ENCODE measurements around the gene OLFML1. TPM values are rescaled to one million over a fixed set of nuclear protein-coding genes. Genes with fewer than 3 reads are reported as not detected.

The OLFML1 gene
- total and polyA plus RNA-seq, 11 donors, result 1.7 to 17.9 (median 4.0) TPM

DNA sequence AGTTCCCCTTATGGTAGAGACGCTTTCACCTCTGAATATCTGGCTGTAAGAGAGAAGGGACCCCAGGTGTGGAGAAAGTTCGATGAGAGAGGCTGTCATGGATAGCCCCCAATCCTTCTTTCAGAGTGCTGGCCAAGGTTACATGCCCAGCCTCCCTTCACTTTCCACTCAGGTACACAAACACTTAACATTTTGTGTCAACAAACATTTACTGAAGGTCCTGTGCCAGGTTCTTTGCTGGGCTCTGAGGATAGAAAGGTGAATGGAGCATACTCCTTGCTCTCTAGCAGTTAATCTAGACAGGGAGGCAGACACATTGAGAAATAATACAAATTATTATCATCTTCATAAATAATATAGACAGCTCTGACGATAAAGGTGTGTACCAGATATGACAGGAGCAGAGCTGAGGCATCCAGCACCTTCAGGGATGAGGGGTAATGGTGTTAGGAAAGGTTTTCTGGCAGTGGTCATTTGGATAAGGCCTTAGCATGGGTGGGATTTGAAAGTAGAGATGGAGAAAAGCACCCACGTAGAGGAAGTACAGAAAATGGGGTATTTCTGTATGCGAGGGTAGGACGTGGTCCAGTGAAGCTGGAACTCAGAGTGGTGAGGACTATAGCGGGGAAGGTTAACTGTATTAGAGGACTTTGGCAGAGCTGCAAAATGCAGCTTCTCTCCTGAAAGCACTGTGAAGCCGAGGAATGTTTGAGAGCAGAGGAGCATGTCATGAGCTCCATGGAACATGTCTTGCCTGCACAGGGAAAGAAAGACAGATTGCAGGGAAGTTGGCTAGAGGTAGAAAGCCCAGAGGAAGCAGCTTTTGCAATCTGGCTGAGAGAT is 48.1 kb downstream of the OLFML1 start:
- ATAC-seq (no peak), DNase-seq (no peak)
- no peak for TF ChIP-seq POLR2A (IDR thresholded peaks at IDR 0.05)
- no peak for TF ChIP-seq CTCF (IDR thresholded peaks at IDR 0.05)
- Histone ChIP-seq H3K4me3 (no peak overlapping the region), H3K4me1 (peaks cover 0 to 30% (median 7%) of the 10 kb centered on the region in 12 donors), H3K27ac (no peak overlapping the region), H3K9me3 (no peaks in the 10 kb centered on the region), H3K27me3 (no peaks in the 10 kb centered on the region), H3K36me3 (no peaks in the 10 kb centered on the region)
- intact Hi-C loops (cut with DNase I), result no loop called here
- 83 to 91% (median 88%) methylated on average over 8 of the region's 8 CpGs for WGBS, 4 donors

DNA sequence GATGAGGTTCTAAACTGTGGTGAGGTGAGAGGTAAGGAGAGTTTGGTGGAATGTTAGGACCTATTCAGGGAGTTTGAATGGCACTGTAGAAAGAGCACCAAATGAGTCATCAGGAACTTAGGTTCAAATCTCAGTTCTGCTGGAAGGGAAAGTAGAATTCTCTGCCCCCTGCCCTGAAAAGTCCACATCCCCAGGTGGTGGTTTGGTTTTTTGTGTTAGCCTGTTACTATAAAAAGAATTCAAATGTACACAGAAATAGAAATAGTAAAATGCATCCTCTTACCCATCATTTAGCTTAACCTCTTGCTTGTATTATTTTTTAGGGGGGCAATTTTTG is 48.7 kb downstream of the OLFML1 start:
- H3K27ac ChIP-seq, result no peak overlapping the region
- no peaks in the 10 kb centered on the region for H3K27me3 ChIP-seq
- H3K36me3 ChIP-seq, result no peaks in the 10 kb centered on the region
- intact Hi-C loops (cut with DNase I), result no loop called here
- no peak overlapping the region for H3K4me3 ChIP-seq
- TF ChIP-seq POLR2A (IDR thresholded peaks at IDR 0.05) (no peak), CTCF (IDR thresholded peaks at IDR 0.05) (no peak)
- DNase-seq, result no peak
- H3K4me1 ChIP-seq, result peaks cover 0 to 35% (median 11%) of the 10 kb centered on the region in 12 donors
- no peak for ATAC-seq
- H3K9me3 ChIP-seq, result no peaks in the 10 kb centered on the region

GRCh38 chr11:7536100-7536499 is 50.8 kb downstream of the OLFML1 start:
- no peak for DNase-seq
- Histone ChIP-seq H3K27me3 (no peaks in the 10 kb centered on the region), H3K36me3 (no peaks in the 10 kb centered on the region), H3K27ac (no peak overlapping the region), H3K9me3 (no peaks in the 10 kb centered on the region), H3K4me3 (no peak overlapping the region), H3K4me1 (peaks cover 0 to 27% (median 13%) of the 10 kb centered on the region in 12 donors)
- 33 to 45% (median 38%) methylated on average over 8 of the region's 8 CpGs for WGBS, 4 donors
- ATAC-seq, result peak in 2 of 4 donors; percentile 16 to 49
- TF ChIP-seq CTCF (IDR thresholded peaks at IDR 0.05) (peak in 3 of 12 donors; percentile 18 to 35 (median 19)), POLR2A (IDR thresholded peaks at IDR 0.05) (no peak)
- intact Hi-C loops (cut with DNase I), result no loop called here

- no peak overlapping the region for H3K4me3 ChIP-seq
- TF ChIP-seq POLR2A (IDR thresholded peaks at IDR 0.05), result no peak
- no peak for TF ChIP-seq CTCF (IDR thresholded peaks at IDR 0.05)
- no peaks in the 10 kb centered on the region for H3K36me3 ChIP-seq
- no peaks in the 10 kb centered on the region for H3K9me3 ChIP-seq
- peaks cover 0 to 22% (median 13%) of the 10 kb centered on the region in 12 donors for H3K4me1 ChIP-seq
- 71 to 79% (median 76%) methylated on average over 6 of the region's 6 CpGs for WGBS, 4 donors
- ATAC-seq (no peak), DNase-seq (no peak)
- intact Hi-C loops (cut with DNase I), result no loop called here
- H3K27ac ChIP-seq, result no peak overlapping the region
- H3K27me3 ChIP-seq, result no peaks in the 10 kb centered on the region
These were observed 52.0 kb downstream of the OLFML1 start for GRCh38 chr11:7537265-7537664.

Measured in heart left ventricle (tissue), 16 donors.